Choroid plexus epithelial cell (primary cell): ENCODE data around the gene BNIP2.

Source experiments
- DNase-seq: peaks from one replicate; pipeline ENCODE4 v3.0.0-alpha.2; 2010; ENCODE audit warnings: low read depth
- H3K4me3 ChIP-seq: 2 replicates; pipeline ENCODE4 v1.5.1; 2011; ENCODE audit warnings: low read depth, mild to moderate bottlenecking, control low read depth, low read length, moderate library complexity
- CTCF ChIP-seq: conservative IDR thresholded peaks from 2 replicates; pipeline ENCODE4 v1.5.1; 2011; ENCODE audit warnings: low read depth, mild to moderate bottlenecking, control low read depth, inconsistent platforms, low read length, moderate library complexity

Gene BNIP2

GRCh38 chr15:59678620-59679019 lies 10.5 kb downstream of the BNIP2 start:
- no peak for TF ChIP-seq CTCF
- peak; percentile 16 for DNase-seq
- H3K4me3 ChIP-seq = no peak overlapping the region

- DNase-seq = no peak
- no peak for TF ChIP-seq CTCF
- no peak overlapping the region for H3K4me3 ChIP-seq
These were observed 10.9 kb downstream of the BNIP2 start for GRCh38 chr15:59678172-59678571.

GRCh38 chr15:59676565-59676964 lies 12.6 kb downstream of the BNIP2 start:
- no peak overlapping the region for H3K4me3 ChIP-seq
- DNase-seq = no peak
- TF ChIP-seq CTCF = no peak

- no peak for TF ChIP-seq CTCF
- H3K4me3 ChIP-seq = no peak overlapping the region
- DNase-seq = no peak
These were observed 14.7 kb downstream of the BNIP2 start for GRCh38 chr15:59674361-59674877.

GRCh38 chr15:59668556-59668955 lies 20.6 kb downstream of the BNIP2 start:
- no peak overlapping the region for H3K4me3 ChIP-seq
- no peak for TF ChIP-seq CTCF
- DNase-seq = no peak

- TF ChIP-seq CTCF = no peak
- peak; percentile 17 for DNase-seq
- no peak overlapping the region for H3K4me3 ChIP-seq
These were observed 26.9 kb downstream of the BNIP2 start for GRCh38 chr15:59662260-59662659.

GRCh38 chr15:59659366-59659765 lies 29.8 kb downstream of the BNIP2 start:
- TF ChIP-seq CTCF = no peak
- H3K4me3 ChIP-seq = no peak overlapping the region
- no peak for DNase-seq
